HG03571 (cell line): Measurements from ENCODE around the gene CSMD2.

Experiments used
- ATAC-seq: cut with Tn5 transposase; IDR thresholded peaks from one replicate; pipeline ENCODE4 v1.9.1; 2021; ENCODE audit not compliant: unreplicated experiment

CSMD2 gene

DNA sequence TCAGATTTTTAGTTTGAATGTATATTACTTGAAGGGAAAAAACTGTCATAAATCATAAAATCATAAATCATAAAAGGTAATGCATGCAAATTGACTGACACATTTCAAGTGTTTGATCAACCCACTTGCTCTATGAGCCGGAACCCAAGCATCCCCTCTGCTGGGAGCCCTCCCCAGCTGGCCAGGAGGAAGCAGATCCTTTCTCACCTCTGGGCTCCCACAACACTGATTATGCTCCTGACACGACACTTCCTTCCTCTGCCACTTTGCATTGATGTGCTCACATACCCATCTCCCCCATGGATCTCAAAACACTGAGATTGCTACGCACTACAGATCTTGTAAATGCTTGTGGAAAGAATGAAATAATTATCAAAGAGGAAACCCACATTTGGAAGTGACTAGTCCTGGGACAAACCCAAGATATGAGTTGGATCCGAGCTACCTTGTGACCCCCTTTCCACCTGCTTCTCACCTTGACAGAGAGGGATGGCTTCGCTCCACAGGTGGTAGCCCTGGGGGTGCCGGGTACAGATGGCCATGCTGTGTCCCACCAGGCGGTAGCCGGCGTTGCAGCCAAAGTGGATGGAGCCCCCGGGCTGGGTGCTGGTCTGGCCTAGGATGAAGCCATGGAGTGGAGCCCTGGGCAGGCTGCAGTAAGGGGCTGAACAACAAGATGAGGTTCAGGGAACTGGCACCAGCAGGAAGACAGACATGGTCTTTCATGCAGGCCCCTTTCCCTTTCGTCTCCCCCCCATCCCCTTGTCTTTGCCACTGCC lies 588.0 kb downstream of the CSMD2 start:
- no peak for ATAC-seq

GRCh38 chr1:33575324-33575879 lies 589.6 kb downstream of the CSMD2 start:
- ATAC-seq, result no peak

GRCh38 chr1:33573661-33574060 lies 591.4 kb downstream of the CSMD2 start:
- ATAC-seq, result no peak

DNA sequence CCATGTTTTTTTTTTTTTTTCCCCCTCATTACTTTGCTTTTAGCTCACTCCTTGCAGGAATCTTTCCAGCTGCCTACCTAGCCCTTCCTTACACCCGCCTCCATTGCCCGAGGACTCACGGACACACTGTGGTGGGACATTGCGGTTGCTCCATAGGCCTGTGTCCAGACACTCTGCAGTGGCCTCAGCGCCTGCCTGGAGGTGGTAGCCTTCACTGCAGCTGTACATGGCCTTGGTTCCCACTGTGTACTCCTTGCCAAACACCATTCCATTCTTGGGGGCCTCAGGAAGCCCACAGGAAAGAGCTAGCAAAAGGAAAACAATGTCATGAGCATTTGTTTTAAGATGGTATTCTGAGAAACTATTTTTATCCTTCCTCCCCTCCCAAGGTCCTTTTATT lies 592.6 kb downstream of the CSMD2 start:
- no peak for ATAC-seq

- no peak for ATAC-seq
Measured at GRCh38 chr1:33569331-33569730, 595.7 kb downstream of the CSMD2 start.

GRCh38 chr1:33563699-33564098 lies 601.3 kb downstream of the CSMD2 start:
- ATAC-seq, result no peak

- no peak for ATAC-seq
Measured at GRCh38 chr1:33562563-33562962, 602.5 kb downstream of the CSMD2 start.

- no peak for ATAC-seq
Measured at GRCh38 chr1:33561576-33561975, 603.5 kb downstream of the CSMD2 start.

DNA sequence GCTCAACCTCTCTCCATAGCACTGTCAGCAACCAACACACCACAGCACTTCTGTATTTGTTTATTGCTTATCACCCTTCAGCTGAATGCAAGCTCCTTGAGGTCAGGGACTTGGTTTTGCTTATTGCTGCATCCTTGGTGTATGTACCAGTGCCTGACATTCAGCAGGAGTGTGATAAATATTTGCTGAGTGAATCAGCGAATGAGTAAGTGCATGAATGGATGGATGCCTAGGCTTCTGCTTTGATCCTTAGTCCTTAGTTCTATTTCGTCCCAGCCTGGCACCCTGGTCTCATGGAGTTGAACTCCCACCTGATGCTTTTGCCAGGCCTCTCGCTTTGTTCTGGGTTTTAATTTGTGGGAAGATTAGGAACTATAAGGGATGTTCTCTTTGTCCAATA lies 604.4 kb downstream of the CSMD2 start:
- ATAC-seq, result no peak

DNA sequence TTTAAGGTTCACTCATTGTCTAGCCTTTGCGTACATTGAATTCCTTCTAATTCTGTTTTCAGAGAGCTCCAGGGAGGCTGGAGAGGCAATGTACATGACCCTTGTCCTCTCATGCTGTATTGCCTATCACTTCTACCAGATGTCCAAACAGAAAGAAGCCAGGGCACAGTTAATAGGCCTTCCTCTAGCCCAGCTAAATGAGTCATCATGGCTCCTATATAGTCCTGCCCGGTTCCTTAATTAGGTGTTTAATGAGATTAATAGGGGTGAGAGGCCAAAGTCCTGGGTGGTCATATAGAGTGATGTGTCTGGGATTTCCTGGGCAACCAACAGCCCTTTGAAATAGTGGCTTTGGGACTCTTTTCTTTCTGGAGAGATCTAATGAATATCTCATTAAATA lies 616.3 kb downstream of the CSMD2 start:
- ATAC-seq, result no peak

DNA sequence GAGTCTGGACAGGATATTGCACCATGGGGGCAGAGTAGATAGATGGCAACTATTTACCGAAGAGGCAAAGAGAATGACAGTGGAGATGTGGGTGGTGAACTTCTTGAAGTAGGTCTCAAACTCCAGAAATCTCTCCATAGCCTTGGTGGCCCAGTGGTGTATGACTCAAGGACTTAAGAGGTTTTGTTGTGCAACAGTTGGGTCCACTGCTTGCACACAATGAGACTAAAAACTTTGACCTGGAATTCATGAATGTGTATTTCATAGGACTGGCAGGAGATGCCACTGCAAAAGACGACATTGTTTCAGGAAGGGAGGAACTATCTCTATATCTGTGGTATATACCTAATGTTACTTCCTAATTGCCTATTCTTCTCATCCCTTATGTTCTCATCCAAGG lies 616.7 kb downstream of the CSMD2 start:
- no peak for ATAC-seq

GRCh38 chr1:33547576-33547975 lies 617.5 kb downstream of the CSMD2 start:
- no peak for ATAC-seq

- ATAC-seq, result no peak
Measured at GRCh38 chr1:33541966-33542365, 623.1 kb downstream of the CSMD2 start.

DNA sequence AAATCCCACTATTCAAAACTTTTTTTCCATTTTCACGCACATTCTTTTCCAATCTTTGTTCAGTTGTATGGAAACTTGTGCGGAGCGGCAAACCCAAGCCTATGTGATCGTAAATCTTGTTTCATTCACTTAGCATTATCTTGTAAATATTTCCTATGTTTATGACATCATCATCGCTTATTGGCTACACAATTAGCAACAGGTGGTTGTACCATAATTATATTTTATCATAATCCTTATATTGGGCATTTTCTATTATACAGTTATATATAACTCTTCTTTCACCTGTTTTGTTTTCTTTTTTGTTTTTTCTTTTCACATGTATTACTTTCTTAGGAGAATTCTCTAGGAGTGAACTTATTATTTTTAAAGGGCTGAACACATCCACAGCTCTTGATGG lies 627.1 kb downstream of the CSMD2 start:
- no peak for ATAC-seq

GRCh38 chr1:33535334-33535733 lies 629.7 kb downstream of the CSMD2 start:
- no peak for ATAC-seq

DNA sequence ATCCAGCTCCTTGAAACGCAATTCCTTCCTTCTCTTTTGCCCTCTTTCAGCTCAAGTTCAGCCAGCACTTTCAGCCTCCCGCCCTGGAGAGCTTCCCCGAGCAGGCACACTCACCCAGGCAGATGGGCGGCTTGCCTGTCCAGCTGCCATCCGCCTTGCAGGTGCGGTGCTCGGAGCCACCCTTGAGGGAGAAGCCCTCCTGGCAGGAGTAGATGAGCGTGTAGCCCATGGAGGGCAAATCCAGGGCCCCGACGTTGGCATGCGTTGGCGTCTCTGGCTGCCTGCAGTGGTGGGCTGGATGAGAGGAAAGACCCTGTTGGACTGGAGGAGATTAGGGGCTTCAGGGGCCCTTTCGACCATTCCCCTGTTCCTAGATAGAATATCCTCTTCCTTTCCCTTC lies 632.1 kb downstream of the CSMD2 start:
- ATAC-seq, result no peak

DNA sequence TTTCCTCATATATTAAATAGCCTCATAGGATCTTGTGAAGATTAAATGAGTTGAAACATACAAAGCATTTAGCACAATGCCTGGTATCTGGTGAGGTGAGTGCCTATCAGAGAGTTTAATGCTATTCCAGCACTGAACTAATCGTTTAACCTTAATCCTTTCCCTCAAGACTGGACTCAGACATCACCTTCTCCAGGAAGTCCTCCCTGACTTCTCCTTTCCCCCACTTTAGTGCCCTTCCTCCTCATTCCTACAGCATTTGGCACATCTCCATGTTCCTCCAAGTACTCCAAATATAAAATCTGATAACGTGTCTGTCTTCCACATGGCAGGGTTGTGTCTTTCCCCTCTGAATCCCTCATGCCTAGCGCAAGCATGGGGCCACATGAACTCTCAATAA lies 632.8 kb downstream of the CSMD2 start:
- ATAC-seq, result no peak

DNA sequence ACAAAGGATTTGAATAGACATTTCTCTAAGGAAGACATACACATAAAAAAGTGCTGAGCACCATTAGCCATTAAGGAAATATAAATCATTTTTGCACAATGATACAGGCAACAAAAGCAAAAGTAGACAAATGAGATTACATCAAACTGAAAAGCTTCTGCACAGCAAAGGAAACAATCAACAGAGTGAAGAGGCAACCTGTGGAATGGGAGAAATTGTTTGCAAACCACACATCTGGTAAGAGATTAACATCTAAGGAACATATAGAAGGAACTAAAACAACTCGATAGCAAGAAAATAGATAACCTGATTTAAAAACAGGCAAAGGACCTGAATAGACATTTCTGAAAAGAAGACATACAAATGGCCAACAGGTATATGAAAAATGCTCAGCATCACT lies 635.1 kb downstream of the CSMD2 start:
- ATAC-seq, result no peak

- no peak for ATAC-seq
Measured at GRCh38 chr1:33527934-33528333, 637.1 kb downstream of the CSMD2 start.

GRCh38 chr1:33524586-33524985 lies 640.4 kb downstream of the CSMD2 start:
- no peak for ATAC-seq

GRCh38 chr1:33519240-33519884 lies 645.7 kb downstream of the CSMD2 start:
- no peak for ATAC-seq

DNA sequence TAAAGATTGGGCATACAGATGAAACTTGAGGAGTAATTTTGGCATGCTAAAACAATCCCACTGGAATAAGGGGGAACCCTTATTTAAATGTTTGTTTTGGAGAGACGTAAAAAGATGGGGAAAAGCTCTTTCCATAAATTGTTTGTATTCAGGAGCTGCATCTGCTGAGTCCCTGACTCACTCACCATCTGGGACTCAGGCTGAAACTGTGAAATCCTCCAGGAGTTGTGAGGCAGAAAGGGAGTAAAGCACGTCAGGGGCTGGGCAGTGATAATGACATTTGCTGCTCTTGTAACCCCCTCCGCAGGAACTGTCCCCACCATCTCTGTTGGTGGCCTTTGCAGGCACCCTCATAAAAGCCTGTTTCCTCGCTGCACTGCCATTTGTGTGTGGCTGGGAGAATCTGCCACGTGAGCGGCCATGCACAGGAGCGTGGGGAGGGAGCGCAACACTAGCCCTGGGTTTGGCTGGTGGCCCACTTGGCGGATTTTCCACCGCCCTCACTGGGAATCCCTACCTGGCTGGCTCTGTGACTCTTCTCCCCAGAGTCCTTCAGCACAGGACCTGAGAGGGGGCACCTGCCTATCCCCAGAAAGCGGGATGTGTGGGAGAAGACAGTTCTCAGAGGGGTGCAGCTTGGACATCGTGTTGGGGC lies 647.3 kb downstream of the CSMD2 start:
- no peak for ATAC-seq
